GM12878 (cell line): ENCODE data around the gene PPP2R5C. TPM values are rescaled to one million over a fixed set of nuclear protein-coding genes. Genes with fewer than 3 reads are reported as not detected.

ENCODE experiments used
- ATAC-seq: fragments of 200-7000 bp; cut with Tn5 transposase; 3 replicates; pipeline ENCODE4 v1.9.1; 2020; ENCODE audit warnings: mild to moderate bottlenecking, moderate library complexity
- BruUV-seq: library from RNA; stranded (reverse); fragments of 400-500 nt; replicated peaks from 2 replicates; lab custom pipeline; 2021; lab: Mats Ljungman, UMichigan
- CTCF ChIA-PET: fragments of 300-600 bp; sonication (Branson Sonifier 250); formaldehyde crosslinking; extraction: SDS; loops from one replicate; lab custom pipeline; 2021; ENCODE audit warnings: inconsistent platforms; lab: Yijun Ruan, JAX
- POLR2A ChIA-PET: fragments of 350-600 bp; formaldehyde crosslinking; extraction: SDS; loops from one replicate; lab custom pipeline; 2021; ENCODE audit warnings: inconsistent platforms; lab: Charles Lee
- RAD21 ChIA-PET: fragments of 300-600 bp; sonication (Branson Sonifier 250); formaldehyde crosslinking; loops from one replicate; lab custom pipeline; 2023; ENCODE audit warnings: antibody characterized with exemption; ENCODE audit not compliant: unreplicated experiment; lab: Charles Lee
- SMC1A ChIA-PET: fragments of 300-600 bp; sonication (Branson Sonifier 250); formaldehyde crosslinking; loops from one replicate; lab custom pipeline; 2023; ENCODE audit not compliant: unreplicated experiment, uncharacterized antibody; lab: Charles Lee
- DNase-seq: peaks from one replicate; pipeline ENCODE4 v3.0.0-alpha.2; 2011; ENCODE audit warnings: low read depth, low spot score
- FAIRE-seq: peaks from 3 replicates; lab custom pipeline; 2011; peaks lifted over from hg19 to GRCh38; lab: Jason Lieb, UNC
- H2AFZ ChIP-seq: 2 replicates; pipeline ENCODE4 v1.6.0; 2011; ENCODE audit warnings: low read depth, low read length, control low read depth; ENCODE audit not compliant: control insufficient read depth
- H3K27ac ChIP-seq: 2 replicates; pipeline ENCODE4 v1.5.1; 2011; ENCODE audit warnings: control low read depth; ENCODE audit not compliant: control insufficient read depth, insufficient read depth
- H3K27me3 ChIP-seq, 2 experiments: replicated peaks in 1 of 2; 2 replicates each; pipeline versions ENCODE4 v1.6.0 to v1.6.1; 2011; ENCODE audit warnings: low read length in 1 of 2; ENCODE audit not compliant: control insufficient read depth in 2 of 2, insufficient read depth in 2 of 2
- H3K36me3 ChIP-seq, 2 experiments: 2 replicates each; pipeline ENCODE4 v1.5.1; 2011; ENCODE audit warnings: low read length in 1 of 2; ENCODE audit not compliant: control insufficient read depth in 2 of 2, insufficient read depth in 2 of 2
- H3K4me1 ChIP-seq: 2 replicates; pipeline ENCODE4 v1.6.1; 2011; ENCODE audit warnings: mild to moderate bottlenecking, low read length, moderate library complexity, mixed read lengths; ENCODE audit not compliant: control insufficient read depth, insufficient read depth
- H3K4me2 ChIP-seq: 2 replicates; pipeline ENCODE4 v1.6.0; 2011; ENCODE audit warnings: control low read depth; ENCODE audit not compliant: control insufficient read depth, insufficient read depth
- H3K4me3 ChIP-seq: fragments of 200-600 bp; sonication (generic); 2 replicates; pipeline ENCODE4 v1.5.1; 2016
- H3K79me2 ChIP-seq: 2 replicates; pipeline ENCODE4 v1.6.0; 2011; ENCODE audit warnings: low read length; ENCODE audit not compliant: control insufficient read depth, insufficient read depth
- H3K9ac ChIP-seq: 2 replicates; pipeline ENCODE4 v1.8.0; 2011; ENCODE audit warnings: low read length, control low read depth, mixed read lengths; ENCODE audit not compliant: control insufficient read depth, insufficient read depth
- H3K9me3 ChIP-seq: replicated peaks from 3 replicates; pipeline ENCODE4 v1.5.1; 2011; ENCODE audit warnings: mild to moderate bottlenecking, low read length; ENCODE audit not compliant: control insufficient read depth, insufficient read depth
- H4K20me1 ChIP-seq: 2 replicates; pipeline ENCODE4 v1.6.0; 2011; ENCODE audit not compliant: control insufficient read depth, insufficient read depth
- MEF2B ChIP-seq: fragments of 450-650 bp; IDR thresholded peaks from 2 replicates; pipeline ENCODE4 v1.6.1; 2018; ENCODE audit warnings: mild to moderate bottlenecking, moderate library complexity; ENCODE audit not compliant: partially characterized antibody, poor library complexity, severe bottlenecking
- NR2F1 ChIP-seq: fragments of 450-650 bp; conservative IDR thresholded peaks from 2 replicates; pipeline ENCODE4 v1.6.1; 2017; ENCODE audit warnings: mild to moderate bottlenecking
- RAD51 ChIP-seq: fragments of 450-650 bp; IDR thresholded peaks from 2 replicates; pipeline ENCODE4 v1.6.1; 2016; ENCODE audit warnings: moderate library complexity, mild to moderate bottlenecking, inconsistent platforms
- TBL1XR1 ChIP-seq: IDR thresholded peaks from 2 replicates; pipeline ENCODE4 v1.6.1; 2012; ENCODE audit warnings: low read depth, low read length, improper control_type of control experiment
- TCF12 ChIP-seq: IDR thresholded peaks from 2 replicates; pipeline ENCODE4 v1.6.1; 2011; ENCODE audit warnings: low read depth, mild to moderate bottlenecking, low read length
- WGBS: methylation state at CpG from one replicate; pipeline ENCODE4 v1.1.6; 2016; ENCODE audit warnings: low lambda C conversion rate; ENCODE audit not compliant: insufficient replicate concordance, insufficient coverage; ENCODE audit errors: missing lambda C conversion rate; 5-methylcytosine and 5-hydroxymethylcytosine counted together
- in situ Hi-C: fragments of 300-500 bp; cut with MboI; formaldehyde crosslinking; loops from 9 replicates; pipeline ENCODE4 v1.14.3; 2018; ENCODE audit warnings: mixed read lengths
- intact Hi-C: fragments of 100-400 bp; cut with micrococcal nuclease; formaldehyde crosslinking; loops from one replicate; pipeline ENCODE4 v1.14.2; 2022; ENCODE audit not compliant: unreplicated experiment
- polyA plus RNA-seq, 11 experiments: library from polyadenylated mRNA; depleted of rRNA in 4 of 11; unstranded in 6 of 11; stranded (reverse) in 5 of 11; fragments of >200 nt; fragmentation: Nextera tagmentation in 4 of 11; fragmentation: Illumina TruSeq in 1 of 11; extraction: Ambion mirVana in 4 of 11; extraction: Trizol in 1 of 11; gene quantifications; 1 replicate in 1 of 11; 2 replicates in 10 of 11; pipeline versions ENCODE4 v1.2.1 to v1.2.3, GENCODE V29; 2011 to 2016; ENCODE audit warnings: inconsistent platforms in 2 of 11, missing spikeins in 2 of 11, low read depth in 1 of 11
- total RNA-seq, 4 experiments: library from RNA; depleted of rRNA in 3 of 4; stranded (reverse); fragments of >200 nt in 3 of 4; fragmentation: Illumina TruSeq in 1 of 4; extraction: Trizol in 1 of 4; gene quantifications; 2 replicates each; pipeline versions ENCODE4 v1.2.1 to v1.2.3, GENCODE V29; 2013 to 2021
- TF ChIP-seq, protein P1 (sequence below): IDR thresholded peaks from 2 replicates; pipeline ENCODE4 v1.6.1; 2012; ENCODE audit warnings: low read depth, low read length, improper control_type of control experiment
- TF ChIP-seq, protein P2 (sequence below): fragments of 450-650 bp; IDR thresholded peaks from 2 replicates; pipeline ENCODE4 v1.6.1; 2017; ENCODE audit warnings: mild to moderate bottlenecking
- TF ChIP-seq, protein P3 (sequence below): IDR thresholded peaks from 2 replicates; pipeline ENCODE4 v1.6.1; 2011; ENCODE audit warnings: low read depth, mild to moderate bottlenecking, low read length, moderate library complexity, borderline replicate concordance; ENCODE audit errors: extremely low read depth
- TF ChIP-seq, protein P4 (sequence below): fragments of 150-350 bp; IDR thresholded peaks from 2 replicates; pipeline ENCODE4 v1.6.1; 2016; ENCODE audit warnings: low read depth, low read length

PPP2R5C gene
- total and polyA plus RNA-seq, 10 of the 15 experiments (the other 5 are each of a cell fraction or from before 2014, with no cell fraction given), result 106 to 199 (median 144) TPM

DNA sequence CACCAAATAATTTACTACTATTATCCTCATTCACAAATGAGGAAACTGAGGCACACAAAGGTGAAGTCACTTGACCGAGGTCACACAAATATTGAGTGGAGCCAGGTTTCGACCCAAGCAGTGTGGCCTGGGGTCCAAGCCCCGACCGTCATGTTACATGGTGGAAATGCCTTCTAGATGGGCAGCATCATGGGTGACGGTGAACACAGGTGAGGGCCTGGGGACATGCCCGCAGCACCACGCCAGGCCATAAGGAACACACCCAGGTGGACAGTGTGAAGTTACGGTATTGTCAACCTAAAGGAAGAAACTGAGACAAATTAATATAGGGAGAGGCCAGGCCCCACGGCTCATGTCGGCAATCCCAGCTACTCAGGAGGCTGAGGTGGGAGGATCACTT, 167.6 kb downstream of the PPP2R5C start (continued):
- TF ChIP-seq, protein P1, sequence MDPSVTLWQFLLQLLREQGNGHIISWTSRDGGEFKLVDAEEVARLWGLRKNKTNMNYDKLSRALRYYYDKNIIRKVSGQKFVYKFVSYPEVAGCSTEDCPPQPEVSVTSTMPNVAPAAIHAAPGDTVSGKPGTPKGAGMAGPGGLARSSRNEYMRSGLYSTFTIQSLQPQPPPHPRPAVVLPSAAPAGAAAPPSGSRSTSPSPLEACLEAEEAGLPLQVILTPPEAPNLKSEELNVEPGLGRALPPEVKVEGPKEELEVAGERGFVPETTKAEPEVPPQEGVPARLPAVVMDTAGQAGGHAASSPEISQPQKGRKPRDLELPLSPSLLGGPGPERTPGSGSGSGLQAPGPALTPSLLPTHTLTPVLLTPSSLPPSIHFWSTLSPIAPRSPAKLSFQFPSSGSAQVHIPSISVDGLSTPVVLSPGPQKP, result no peak
- no peak for TF ChIP-seq TBL1XR1
- no peak for TF ChIP-seq NR2F1
- TF ChIP-seq, protein P2, sequence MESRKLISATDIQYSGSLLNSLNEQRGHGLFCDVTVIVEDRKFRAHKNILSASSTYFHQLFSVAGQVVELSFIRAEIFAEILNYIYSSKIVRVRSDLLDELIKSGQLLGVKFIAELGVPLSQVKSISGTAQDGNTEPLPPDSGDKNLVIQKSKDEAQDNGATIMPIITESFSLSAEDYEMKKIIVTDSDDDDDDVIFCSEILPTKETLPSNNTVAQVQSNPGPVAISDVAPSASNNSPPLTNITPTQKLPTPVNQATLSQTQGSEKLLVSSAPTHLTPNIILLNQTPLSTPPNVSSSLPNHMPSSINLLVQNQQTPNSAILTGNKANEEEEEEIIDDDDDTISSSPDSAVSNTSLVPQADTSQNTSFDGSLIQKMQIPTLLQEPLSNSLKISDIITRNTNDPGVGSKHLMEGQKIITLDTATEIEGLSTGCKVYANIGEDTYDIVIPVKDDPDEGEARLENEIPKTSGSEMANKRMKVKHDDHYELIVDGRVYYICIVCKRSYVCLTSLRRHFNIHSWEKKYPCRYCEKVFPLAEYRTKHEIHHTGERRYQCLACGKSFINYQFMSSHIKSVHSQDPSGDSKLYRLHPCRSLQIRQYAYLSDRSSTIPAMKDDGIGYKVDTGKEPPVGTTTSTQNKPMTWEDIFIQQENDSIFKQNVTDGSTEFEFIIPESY, result no peak

DNA sequence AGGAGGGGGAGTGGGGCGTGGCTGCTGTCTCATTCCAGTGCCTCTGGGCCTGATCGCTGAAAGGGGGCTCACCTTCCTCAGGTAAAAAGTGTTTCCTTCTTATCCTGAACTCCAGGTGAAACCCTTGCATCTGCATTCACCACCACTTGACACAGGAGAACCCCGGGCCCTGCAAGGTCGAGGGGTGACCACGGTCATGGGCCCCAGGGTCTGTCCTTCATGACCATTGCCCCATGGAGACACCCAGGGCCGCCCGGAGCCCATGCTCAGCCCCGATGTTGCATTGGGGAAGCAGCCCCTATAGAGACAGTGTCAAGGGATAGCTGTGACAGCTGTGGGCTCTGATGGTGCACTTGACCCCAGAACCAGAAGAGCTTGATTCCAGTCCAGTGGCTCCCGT, 168.4 kb downstream of the PPP2R5C start:
- FAIRE-seq (no peak), ATAC-seq (no peak), DNase-seq (no peak)
- Histone ChIP-seq H3K4me2 (no peak overlapping the region), H3K27ac (no peak overlapping the region), H3K9ac (no peak overlapping the region), H3K36me3 (peaks cover 0 to 4% of the 10 kb centered on the region in 2 experiments; a peak in 1 of 4 replicates), H3K4me1 (no peaks in the 10 kb centered on the region), H3K4me3 (no peak overlapping the region), H3K9me3 (no peaks in the 10 kb centered on the region), H3K79me2 (no peaks in the 10 kb centered on the region), H4K20me1 (no peaks in the 10 kb centered on the region), H2AFZ (no peak overlapping the region), H3K27me3 (no peaks in the 10 kb centered on the region)
- ChIA-PET CTCF (interaction anchor here (0.7 to 1.4 kb wide), 2 partner anchors 79 to 159 kb away, joined by 3 read pairs; no protein-coding TSS in a partner anchor), POLR2A (no interaction called here), RAD21 (no interaction called here), SMC1A (no interaction called here)
- no TSS peak for BruUV-seq
- WGBS, result 89% methylated on average over 9 of the region's 9 CpGs
- intact Hi-C loops (no loop called here), in situ Hi-C loops (no loop called here)
- TF ChIP-seq, protein P3, sequence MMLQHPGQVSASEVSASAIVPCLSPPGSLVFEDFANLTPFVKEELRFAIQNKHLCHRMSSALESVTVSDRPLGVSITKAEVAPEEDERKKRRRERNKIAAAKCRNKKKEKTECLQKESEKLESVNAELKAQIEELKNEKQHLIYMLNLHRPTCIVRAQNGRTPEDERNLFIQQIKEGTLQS, result no peak
- TF ChIP-seq TCF12 (no peak), MEF2B (no peak), RAD51 (no peak)
- TF ChIP-seq, protein P4, sequence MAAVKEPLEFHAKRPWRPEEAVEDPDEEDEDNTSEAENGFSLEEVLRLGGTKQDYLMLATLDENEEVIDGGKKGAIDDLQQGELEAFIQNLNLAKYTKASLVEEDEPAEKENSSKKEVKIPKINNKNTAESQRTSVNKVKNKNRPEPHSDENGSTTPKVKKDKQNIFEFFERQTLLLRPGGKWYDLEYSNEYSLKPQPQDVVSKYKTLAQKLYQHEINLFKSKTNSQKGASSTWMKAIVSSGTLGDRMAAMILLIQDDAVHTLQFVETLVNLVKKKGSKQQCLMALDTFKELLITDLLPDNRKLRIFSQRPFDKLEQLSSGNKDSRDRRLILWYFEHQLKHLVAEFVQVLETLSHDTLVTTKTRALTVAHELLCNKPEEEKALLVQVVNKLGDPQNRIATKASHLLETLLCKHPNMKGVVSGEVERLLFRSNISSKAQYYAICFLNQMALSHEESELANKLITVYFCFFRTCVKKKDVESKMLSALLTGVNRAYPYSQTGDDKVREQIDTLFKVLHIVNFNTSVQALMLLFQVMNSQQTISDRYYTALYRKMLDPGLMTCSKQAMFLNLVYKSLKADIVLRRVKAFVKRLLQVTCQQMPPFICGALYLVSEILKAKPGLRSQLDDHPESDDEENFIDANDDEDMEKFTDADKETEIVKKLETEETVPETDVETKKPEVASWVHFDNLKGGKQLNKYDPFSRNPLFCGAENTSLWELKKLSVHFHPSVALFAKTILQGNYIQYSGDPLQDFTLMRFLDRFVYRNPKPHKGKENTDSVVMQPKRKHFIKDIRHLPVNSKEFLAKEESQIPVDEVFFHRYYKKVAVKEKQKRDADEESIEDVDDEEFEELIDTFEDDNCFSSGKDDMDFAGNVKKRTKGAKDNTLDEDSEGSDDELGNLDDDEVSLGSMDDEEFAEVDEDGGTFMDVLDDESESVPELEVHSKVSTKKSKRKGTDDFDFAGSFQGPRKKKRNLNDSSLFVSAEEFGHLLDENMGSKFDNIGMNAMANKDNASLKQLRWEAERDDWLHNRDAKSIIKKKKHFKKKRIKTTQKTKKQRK, result no peak
- TF ChIP-seq, protein P2, result no peak
